ENCODE measurements around the gene PAPPA2.
"Not testable (repeated sequence)": the region's sequence is repeated elsewhere in the genome, so short reads cannot be mapped to it uniquely, and the experiment has no call there.

PAPPA2 gene

GRCh38 chr1:176462674-176463378, at the start of gene PAPPA2:
PAPPA2 (plus strand) TSS chr1:176463175; CDS start chr1:176556323, 93,148 bp downstream.
- ChIA-PET CTCF (no interaction called here), POLR2A (no interaction called here)
- Histone ChIP-seq H3K4me1 (ENCODE audit: control insufficient read depth, insufficient read depth, low read length) (no peaks in the 10 kb centered on the region), H3K4me3 (ENCODE audit: low read depth, low read length) (no peak within 1 kb of the TSS), H3K27ac (ENCODE audit: extremely low read depth, low read depth, low read length) (no peak within 1 kb of the TSS), H3K36me3 (ENCODE audit: control insufficient read depth in 2 of 2, insufficient read depth in 1 of 2, low read length in 2 of 2) (no peaks in the 10 kb centered on the region), H3K9me3 (ENCODE audit: control insufficient read depth, insufficient read depth, low read depth, low read length) (no peaks in the 10 kb centered on the region)
- TF ChIP-seq ZNF48 (tag by site-specific recombination; IDR thresholded peaks at IDR 0.05) (no peak), PATZ1 (tag by site-specific recombination; IDR thresholded peaks at IDR 0.05) (no peak), ZNF624 (tag by site-specific recombination; IDR thresholded peaks at IDR 0.05) (no peak), ZEB2 (tag by site-specific recombination; IDR thresholded peaks at IDR 0.05) (no peak), ZXDB (tag by site-specific recombination; IDR thresholded peaks at IDR 0.05) (no peak), KLF9 (tag by site-specific recombination; IDR thresholded peaks at IDR 0.05; ENCODE audit: low read depth) (no peak), EGR2 (tag by site-specific recombination; IDR thresholded peaks at IDR 0.05; ENCODE audit: low read depth) (no peak), SP2 (tag by site-specific recombination; IDR thresholded peaks at IDR 0.05) (no peak), ZNF23 (tag by site-specific recombination; IDR thresholded peaks at IDR 0.05; ENCODE audit: borderline replicate concordance) (no peak), ZNF146 (tag by site-specific recombination; IDR thresholded peaks at IDR 0.05) (no peak), ZNF394 (tag by site-specific recombination; IDR thresholded peaks at IDR 0.05; ENCODE audit: borderline replicate concordance) (no peak), ZFP3 (tag by site-specific recombination; IDR thresholded peaks at IDR 0.05; ENCODE audit: low read depth) (no peak)

GRCh38 chr1:176416777-176417176, 46.2 kb upstream of the PAPPA2 start:
- Histone ChIP-seq H3K27ac (ENCODE audit: extremely low read depth, low read depth, low read length) (no peak overlapping the region), H3K36me3 (ENCODE audit: control insufficient read depth in 2 of 2, insufficient read depth in 1 of 2, low read length in 2 of 2) (no peaks in the 10 kb centered on the region), H3K4me3 (ENCODE audit: low read depth, low read length) (no peak overlapping the region), H3K4me1 (ENCODE audit: control insufficient read depth, insufficient read depth, low read length) (no peaks in the 10 kb centered on the region), H3K9me3 (ENCODE audit: control insufficient read depth, insufficient read depth, low read depth, low read length) (no peaks in the 10 kb centered on the region)
- ChIA-PET POLR2A (no interaction called here), CTCF (no interaction called here)
- TF ChIP-seq, protein P1, sequence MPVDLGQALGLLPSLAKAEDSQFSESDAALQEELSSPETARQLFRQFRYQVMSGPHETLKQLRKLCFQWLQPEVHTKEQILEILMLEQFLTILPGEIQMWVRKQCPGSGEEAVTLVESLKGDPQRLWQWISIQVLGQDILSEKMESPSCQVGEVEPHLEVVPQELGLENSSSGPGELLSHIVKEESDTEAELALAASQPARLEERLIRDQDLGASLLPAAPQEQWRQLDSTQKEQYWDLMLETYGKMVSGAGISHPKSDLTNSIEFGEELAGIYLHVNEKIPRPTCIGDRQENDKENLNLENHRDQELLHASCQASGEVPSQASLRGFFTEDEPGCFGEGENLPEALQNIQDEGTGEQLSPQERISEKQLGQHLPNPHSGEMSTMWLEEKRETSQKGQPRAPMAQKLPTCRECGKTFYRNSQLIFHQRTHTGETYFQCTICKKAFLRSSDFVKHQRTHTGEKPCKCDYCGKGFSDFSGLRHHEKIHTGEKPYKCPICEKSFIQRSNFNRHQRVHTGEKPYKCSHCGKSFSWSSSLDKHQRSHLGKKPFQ (tag by site-specific recombination; IDR thresholded peaks at IDR 0.05): no peak
- TF ChIP-seq ZNF777 (tag by site-specific recombination; IDR thresholded peaks at IDR 0.05; ENCODE audit: borderline replicate concordance) (no peak), KLF16 (tag by site-specific recombination; IDR thresholded peaks at IDR 0.05) (no peak), KLF17 (tag by site-specific recombination; IDR thresholded peaks at IDR 0.05) (no peak), OVOL3 (tag by site-specific recombination; IDR thresholded peaks at IDR 0.05) (no peak)

GRCh38 chr1:176419608-176420007, 43.4 kb upstream of the PAPPA2 start:
- CTCF ChIA-PET; H3K4me1 ChIP-seq (ENCODE audit: control insufficient read depth, insufficient read depth, low read length); H3K9me3 ChIP-seq (ENCODE audit: control insufficient read depth, insufficient read depth, low read depth, low read length); H3K4me3 ChIP-seq (ENCODE audit: low read depth, low read length); H3K27ac ChIP-seq (ENCODE audit: extremely low read depth, low read depth, low read length); H3K36me3 ChIP-seq (ENCODE audit: control insufficient read depth in 2 of 2, insufficient read depth in 1 of 2, low read length in 2 of 2); POLR2A ChIA-PET: not testable (repeated sequence)
